Measurements from ENCODE around the gene PRKAG2.

PRKAG2 gene

GRCh38 chr7:151815419-151815818 lies 61.5 kb downstream of the PRKAG2 start:
- no peaks in the 10 kb centered on the region for H3K9me3 ChIP-seq (ENCODE audit: insufficient read depth, low read depth, low read length)
- peaks cover 13% of the 10 kb centered on the region; the same call in 1 of the 2 replicates for H3K4me1 ChIP-seq (ENCODE audit: insufficient read depth, low read length)
- H3K4me3 ChIP-seq (ENCODE audit: low read length) = no peak overlapping the region
- H3K27ac ChIP-seq (ENCODE audit: low read length) = no peak overlapping the region
- peaks cover 54% of the 10 kb centered on the region for H3K27me3 ChIP-seq (ENCODE audit: insufficient read depth, low read length)
- no peak overlapping the region for H3K9ac ChIP-seq (ENCODE audit: low read depth, low read length)
- no peaks in the 10 kb centered on the region for H3K36me3 ChIP-seq (ENCODE audit: insufficient read depth, low read depth, low read length)

- H3K4me3 ChIP-seq (ENCODE audit: low read length) = peak overlapping the region; percentile 58
- H3K27ac ChIP-seq (ENCODE audit: low read length) = no peak overlapping the region
- H3K9me3 ChIP-seq (ENCODE audit: insufficient read depth, low read depth, low read length) = no peaks in the 10 kb centered on the region
- no peak overlapping the region for H3K9ac ChIP-seq (ENCODE audit: low read depth, low read length)
- H3K4me1 ChIP-seq (ENCODE audit: insufficient read depth, low read length) = peaks cover 13% of the 10 kb centered on the region; the same call in 1 of the 2 replicates
- no peaks in the 10 kb centered on the region for H3K36me3 ChIP-seq (ENCODE audit: insufficient read depth, low read depth, low read length)
- H3K27me3 ChIP-seq (ENCODE audit: insufficient read depth, low read length) = peaks cover 54% of the 10 kb centered on the region
Measured at GRCh38 chr7:151814400-151815009, 62.4 kb downstream of the PRKAG2 start.

GRCh38 chr7:151813997-151814396 lies 62.9 kb downstream of the PRKAG2 start:
- no peak overlapping the region for H3K27ac ChIP-seq (ENCODE audit: low read length)
- H3K4me1 ChIP-seq (ENCODE audit: insufficient read depth, low read length) = peaks cover 13% of the 10 kb centered on the region; the same call in 1 of the 2 replicates
- H3K27me3 ChIP-seq (ENCODE audit: insufficient read depth, low read length) = peaks cover 54% of the 10 kb centered on the region
- peak overlapping the region; percentile 5; the same call in 1 of the 2 replicates for H3K9ac ChIP-seq (ENCODE audit: low read depth, low read length)
- peak overlapping the region; percentile 58; the same call in 1 of the 2 replicates for H3K4me3 ChIP-seq (ENCODE audit: low read length)
- no peaks in the 10 kb centered on the region for H3K36me3 ChIP-seq (ENCODE audit: insufficient read depth, low read depth, low read length)
- H3K9me3 ChIP-seq (ENCODE audit: insufficient read depth, low read depth, low read length) = no peaks in the 10 kb centered on the region

DNA sequence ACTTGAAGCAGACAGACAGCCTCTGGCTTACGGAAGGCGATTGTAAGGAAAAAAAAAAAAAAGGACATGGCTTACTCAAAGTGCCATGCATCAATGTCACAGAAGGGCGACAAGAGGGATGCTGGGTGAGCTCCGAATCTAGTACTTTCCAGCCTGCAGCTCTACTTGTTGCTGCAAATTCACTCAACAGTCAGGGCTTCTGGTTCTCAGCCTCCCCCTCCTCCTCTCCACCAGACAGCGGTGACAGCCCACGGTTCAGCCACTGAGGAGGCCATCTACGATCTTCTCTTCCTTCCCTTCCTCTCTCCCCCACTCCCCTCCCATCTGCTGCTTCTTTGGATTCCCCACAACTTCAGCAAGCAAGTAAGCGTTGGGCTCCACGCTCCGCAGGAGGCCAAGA lies 63.5 kb downstream of the PRKAG2 start:
- Histone ChIP-seq H3K36me3 (ENCODE audit: insufficient read depth, low read depth, low read length) (no peaks in the 10 kb centered on the region), H3K9me3 (ENCODE audit: insufficient read depth, low read depth, low read length) (no peaks in the 10 kb centered on the region), H3K27me3 (ENCODE audit: insufficient read depth, low read length) (peaks cover 54% of the 10 kb centered on the region), H3K27ac (ENCODE audit: low read length) (no peak overlapping the region), H3K4me3 (ENCODE audit: low read length) (no peak overlapping the region), H3K9ac (ENCODE audit: low read depth, low read length) (peak overlapping the region; percentile 5; the same call in 1 of the 2 replicates), H3K4me1 (ENCODE audit: insufficient read depth, low read length) (peaks cover 13% of the 10 kb centered on the region; the same call in 1 of the 2 replicates)

- H3K27me3 ChIP-seq (ENCODE audit: insufficient read depth, low read length) = peaks cover 54% of the 10 kb centered on the region
- no peak overlapping the region; the same call in 1 of the 2 replicates for H3K9ac ChIP-seq (ENCODE audit: low read depth, low read length)
- H3K9me3 ChIP-seq (ENCODE audit: insufficient read depth, low read depth, low read length) = no peaks in the 10 kb centered on the region
Measured at GRCh38 chr7:151812967-151813366, 63.9 kb downstream of the PRKAG2 start.

GRCh38 chr7:151810441-151811232 lies 66.3 kb downstream of the PRKAG2 start:
- Histone ChIP-seq H3K36me3 (ENCODE audit: insufficient read depth, low read depth, low read length) (no peaks in the 10 kb centered on the region), H3K27ac (ENCODE audit: low read length) (no peak overlapping the region), H3K27me3 (ENCODE audit: insufficient read depth, low read length) (peaks cover 39% of the 10 kb centered on the region), H3K4me3 (ENCODE audit: low read length) (no peak overlapping the region), H3K9me3 (ENCODE audit: insufficient read depth, low read depth, low read length) (no peaks in the 10 kb centered on the region), H3K9ac (ENCODE audit: low read depth, low read length) (no peak overlapping the region), H3K4me1 (ENCODE audit: insufficient read depth, low read length) (peaks cover 13% of the 10 kb centered on the region; the same call in 1 of the 2 replicates)

More at GRCh38 chr7:151812967-151813366, 63.9 kb downstream of the PRKAG2 start:
- Histone ChIP-seq H3K4me3 (ENCODE audit: low read length) (no peak overlapping the region), H3K27ac (ENCODE audit: low read length) (no peak overlapping the region), H3K4me1 (ENCODE audit: insufficient read depth, low read length) (peaks cover 13% of the 10 kb centered on the region; the same call in 1 of the 2 replicates), H3K36me3 (ENCODE audit: insufficient read depth, low read depth, low read length) (no peaks in the 10 kb centered on the region)

DNA sequence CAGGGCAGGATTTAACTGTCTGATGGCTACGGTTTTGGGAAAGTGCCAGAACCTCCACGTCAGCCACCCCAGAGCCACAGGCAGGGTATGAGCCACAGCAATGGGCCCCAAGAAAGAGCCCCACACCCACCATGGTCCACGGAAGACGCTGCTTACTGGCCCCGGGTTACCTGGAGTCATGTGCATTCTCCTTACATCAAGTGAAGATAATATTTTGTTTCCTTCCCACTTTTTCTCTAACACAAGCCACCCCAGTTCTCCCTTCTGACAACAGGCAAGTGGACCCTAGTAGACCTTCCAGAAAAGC lies 67.1 kb downstream of the PRKAG2 start:
- Histone ChIP-seq H3K27ac (ENCODE audit: low read length) (no peak overlapping the region), H3K36me3 (ENCODE audit: insufficient read depth, low read depth, low read length) (no peaks in the 10 kb centered on the region), H3K9ac (ENCODE audit: low read depth, low read length) (no peak overlapping the region), H3K4me3 (ENCODE audit: low read length) (no peak overlapping the region), H3K9me3 (ENCODE audit: insufficient read depth, low read depth, low read length) (no peaks in the 10 kb centered on the region), H3K4me1 (ENCODE audit: insufficient read depth, low read length) (peaks cover 11% of the 10 kb centered on the region; the same call in 1 of the 2 replicates), H3K27me3 (ENCODE audit: insufficient read depth, low read length) (peaks cover 31% of the 10 kb centered on the region)

GRCh38 chr7:151809146-151809863 lies 67.6 kb downstream of the PRKAG2 start:
- Histone ChIP-seq H3K9me3 (ENCODE audit: insufficient read depth, low read depth, low read length) (no peaks in the 10 kb centered on the region), H3K36me3 (ENCODE audit: insufficient read depth, low read depth, low read length) (no peaks in the 10 kb centered on the region), H3K4me3 (ENCODE audit: low read length) (no peak overlapping the region), H3K27me3 (ENCODE audit: insufficient read depth, low read length) (peaks cover 26% of the 10 kb centered on the region), H3K27ac (ENCODE audit: low read length) (no peak overlapping the region), H3K4me1 (ENCODE audit: insufficient read depth, low read length) (peaks cover 11% of the 10 kb centered on the region; the same call in 1 of the 2 replicates), H3K9ac (ENCODE audit: low read depth, low read length) (no peak overlapping the region)

DNA sequence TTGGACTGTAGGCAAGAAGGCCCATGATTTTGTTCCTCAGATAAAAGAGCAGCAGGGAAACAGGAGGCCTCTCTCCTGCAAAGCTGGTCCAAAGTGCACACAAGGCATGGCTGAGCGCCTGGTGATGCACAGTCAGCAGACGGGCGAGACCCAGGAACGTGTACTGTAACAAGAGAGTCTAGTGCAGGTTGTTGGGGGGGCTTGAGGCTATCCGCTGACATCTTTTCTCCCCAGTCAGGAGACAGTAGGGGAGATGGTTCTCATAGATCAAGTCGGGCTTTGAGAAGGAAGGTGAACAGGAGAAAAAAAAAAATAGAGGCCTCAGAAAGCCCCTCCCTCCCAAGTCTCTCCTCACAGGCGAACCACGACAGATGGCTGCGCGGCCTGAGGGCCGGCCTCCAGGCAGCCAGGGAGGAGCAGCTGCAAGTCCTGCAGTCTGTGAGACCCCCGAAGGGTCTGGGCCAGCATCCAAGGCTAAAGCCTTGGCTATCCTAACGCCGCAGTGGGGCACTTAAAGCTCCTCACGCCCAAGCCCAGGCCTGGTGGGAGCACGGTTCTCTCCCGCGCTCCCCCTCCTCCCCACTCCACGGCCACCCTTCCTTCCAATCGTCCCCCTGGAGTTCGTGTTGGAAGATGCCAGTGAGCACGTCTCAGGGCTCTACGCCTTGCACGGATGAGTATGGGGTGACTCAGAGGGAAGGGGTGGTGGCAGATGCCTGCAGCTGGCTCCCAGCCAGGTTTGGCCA lies 68.3 kb downstream of the PRKAG2 start:
- Histone ChIP-seq H3K4me1 (ENCODE audit: insufficient read depth, low read length) (peaks cover 4% of the 10 kb centered on the region; the same call in 1 of the 2 replicates), H3K9ac (ENCODE audit: low read depth, low read length) (no peak overlapping the region), H3K9me3 (ENCODE audit: insufficient read depth, low read depth, low read length) (no peaks in the 10 kb centered on the region), H3K4me3 (ENCODE audit: low read length) (no peak overlapping the region), H3K36me3 (ENCODE audit: insufficient read depth, low read depth, low read length) (no peaks in the 10 kb centered on the region), H3K27me3 (ENCODE audit: insufficient read depth, low read length) (peaks cover 18% of the 10 kb centered on the region), H3K27ac (ENCODE audit: low read length) (no peak overlapping the region)

DNA sequence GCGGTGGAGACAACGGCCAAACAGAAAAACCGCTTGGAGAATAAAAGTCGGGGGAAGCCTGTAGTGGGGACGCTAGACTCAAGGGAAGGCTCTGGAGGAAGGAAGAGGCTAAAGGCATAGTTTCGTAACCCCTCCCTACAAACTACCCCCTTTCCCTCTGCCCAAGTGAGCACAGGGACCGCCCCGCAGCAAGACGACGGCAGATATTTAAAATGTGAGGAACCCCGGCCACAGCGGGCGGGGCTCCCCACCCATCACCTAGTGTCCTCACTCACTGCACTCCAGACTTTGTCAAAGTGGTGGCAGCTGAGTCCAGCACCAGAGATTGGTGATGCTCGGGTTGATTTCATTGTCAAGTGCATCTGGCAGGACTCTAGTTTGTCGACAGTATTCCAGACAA lies 69.1 kb downstream of the PRKAG2 start:
- Histone ChIP-seq H3K9ac (ENCODE audit: low read depth, low read length) (no peak overlapping the region), H3K36me3 (ENCODE audit: insufficient read depth, low read depth, low read length) (no peaks in the 10 kb centered on the region), H3K9me3 (ENCODE audit: insufficient read depth, low read depth, low read length) (no peaks in the 10 kb centered on the region), H3K27me3 (ENCODE audit: insufficient read depth, low read length) (peaks cover 11% of the 10 kb centered on the region), H3K27ac (ENCODE audit: low read length) (no peak overlapping the region), H3K4me3 (ENCODE audit: low read length) (no peak overlapping the region), H3K4me1 (ENCODE audit: insufficient read depth, low read length) (no peaks in the 10 kb centered on the region; the same call in 1 of the 2 replicates)
